Keratinocyte (primary cell): Measurements from ENCODE around the gene DNAH17.

Experiments used
- CTCF ChIP-seq, 3 experiments: IDR thresholded peaks in 1 of 3; conservative IDR thresholded peaks in 1 of 3; optimal IDR thresholded peaks in 1 of 3; 2 replicates in 2 of 3; 3 replicates in 1 of 3; pipeline versions ENCODE3 to v1.5.1; 2011; ENCODE audit warnings: low read length in 3 of 3, mild to moderate bottlenecking in 3 of 3, moderate library complexity in 2 of 3, control low read depth in 1 of 3, inconsistent platforms in 1 of 3; ENCODE audit not compliant: insufficient read depth in 2 of 3; ENCODE audit errors: extremely low read depth in 1 of 3
- EZH2 ChIP-seq: IDR thresholded peaks from one replicate; pipeline ENCODE4 v1.6.1; 2012; ENCODE audit warnings: inconsistent platforms, mild to moderate bottlenecking, low read length, moderate library complexity

GRCh38 chr17:78532311-78532710 is 44.9 kb downstream of the DNAH17 start:
- TF ChIP-seq CTCF (optimal IDR thresholded peaks at IDR 0.05 in 1 of 3, IDR thresholded peaks at IDR 0.05 in 1 of 3, conservative IDR thresholded peaks at IDR 0.05 in 1 of 3; ENCODE audit: extremely low read depth in 1 of 3, insufficient read depth in 2 of 3, low read length in 3 of 3) (no peak), EZH2 (no peak)
